HG03565 (cell line): ENCODE results near the gene ZNHIT6.

Source experiments
- ATAC-seq: cut with Tn5 transposase; IDR thresholded peaks from one replicate; pipeline ENCODE4 v1.9.1; 2021; ENCODE audit warnings: mild to moderate bottlenecking, moderate library complexity; ENCODE audit not compliant: unreplicated experiment

Gene ZNHIT6

DNA sequence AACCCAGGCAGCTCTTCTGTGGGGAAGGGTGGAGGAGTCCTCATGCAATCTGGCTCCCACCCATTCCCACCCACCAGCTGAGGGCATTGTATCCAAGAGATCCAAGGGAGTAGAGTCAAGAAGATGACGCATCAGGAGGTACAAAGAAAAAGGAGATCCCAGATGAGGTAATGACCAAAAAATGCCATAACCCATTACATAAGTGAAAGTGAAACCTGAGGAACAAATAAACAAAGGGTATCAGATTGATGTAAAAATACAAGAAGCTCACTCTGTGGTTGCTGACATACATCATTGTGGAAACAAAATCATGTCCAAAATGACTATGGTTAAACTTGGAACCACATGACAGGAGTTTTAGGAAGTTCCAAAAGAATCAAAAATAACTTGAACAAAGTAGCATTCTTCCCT is 85.2 kb downstream of the ZNHIT6 start:
- ATAC-seq = no peak

DNA sequence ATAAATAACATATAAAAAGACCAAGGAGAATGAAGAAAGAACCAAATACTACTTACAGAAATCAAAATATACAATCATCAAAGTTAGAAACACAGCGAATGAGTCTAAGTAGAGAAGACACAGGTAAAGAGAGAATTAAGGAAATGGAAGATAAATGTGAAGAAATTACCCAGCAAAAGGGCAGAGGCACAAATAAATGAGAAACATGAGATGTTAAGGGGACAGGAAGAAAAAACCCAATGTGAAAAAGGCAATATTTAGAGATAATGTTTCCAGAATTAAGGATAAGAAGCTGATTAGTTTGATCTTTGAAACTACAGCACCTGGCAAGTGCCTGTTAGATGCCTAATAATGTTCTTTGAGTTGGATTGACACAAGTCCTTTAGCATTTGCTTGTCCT is 86.8 kb downstream of the ZNHIT6 start:
- no peak for ATAC-seq

DNA sequence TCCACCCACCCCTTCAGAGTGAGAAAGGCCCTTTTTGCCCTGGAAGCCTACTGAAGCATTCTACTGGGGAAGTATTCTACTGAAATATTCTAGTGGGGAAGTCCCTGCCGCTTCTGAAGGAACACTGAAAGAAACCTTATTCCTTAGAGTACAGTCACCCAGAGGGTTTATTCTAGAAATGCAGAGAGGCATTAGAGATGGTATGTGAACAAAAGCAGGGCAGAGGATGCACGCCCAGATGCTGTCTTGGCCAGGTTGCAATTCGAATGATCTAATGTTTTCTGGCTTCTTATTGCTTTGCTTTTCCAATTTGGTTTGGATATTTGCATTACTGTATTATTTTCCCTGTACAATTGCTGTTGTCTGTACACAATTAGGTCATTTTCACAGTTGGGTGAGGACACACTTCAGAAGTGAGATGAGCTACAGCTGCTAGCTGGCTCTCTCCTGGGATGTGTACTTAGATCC is 90.6 kb downstream of the ZNHIT6 start:
- ATAC-seq = peak; percentile 31

DNA sequence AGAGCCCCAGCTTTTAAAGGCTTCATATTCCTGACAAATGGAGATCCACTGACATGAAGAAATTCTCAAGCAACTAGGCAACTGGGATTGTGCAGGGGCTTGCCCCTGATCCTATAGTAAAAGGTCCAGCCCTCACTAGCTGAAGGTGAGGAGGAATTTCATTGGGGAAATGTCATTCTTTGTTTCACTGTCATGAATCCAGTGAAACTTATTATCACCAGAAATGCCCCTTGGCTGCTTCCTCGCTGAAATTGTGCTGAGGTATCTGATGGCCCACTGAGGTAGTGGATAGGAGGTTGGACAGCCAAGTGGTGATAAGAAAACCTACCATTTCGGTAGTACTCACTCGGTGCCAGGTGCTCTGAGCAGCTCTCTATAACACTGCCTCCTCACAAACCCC is 91.5 kb downstream of the ZNHIT6 start:
- no peak for ATAC-seq

DNA sequence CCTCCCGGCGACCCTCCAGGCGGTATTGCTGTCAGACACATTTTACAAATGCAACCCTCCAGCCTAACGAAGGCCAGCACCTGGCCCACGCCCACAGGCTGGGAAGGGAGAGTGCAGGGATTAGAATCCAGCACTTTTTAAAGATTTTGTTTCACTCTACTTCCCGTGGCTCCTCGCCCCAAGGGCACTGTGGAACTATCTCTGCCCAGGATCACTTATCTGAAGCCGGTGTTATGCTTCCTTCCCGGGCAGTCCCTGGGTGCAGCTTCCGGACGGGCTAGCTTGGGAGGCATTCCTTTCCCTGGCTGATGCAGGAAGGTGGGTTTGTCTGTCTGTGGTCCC is 91.9 kb downstream of the ZNHIT6 start:
- no peak for ATAC-seq

DNA sequence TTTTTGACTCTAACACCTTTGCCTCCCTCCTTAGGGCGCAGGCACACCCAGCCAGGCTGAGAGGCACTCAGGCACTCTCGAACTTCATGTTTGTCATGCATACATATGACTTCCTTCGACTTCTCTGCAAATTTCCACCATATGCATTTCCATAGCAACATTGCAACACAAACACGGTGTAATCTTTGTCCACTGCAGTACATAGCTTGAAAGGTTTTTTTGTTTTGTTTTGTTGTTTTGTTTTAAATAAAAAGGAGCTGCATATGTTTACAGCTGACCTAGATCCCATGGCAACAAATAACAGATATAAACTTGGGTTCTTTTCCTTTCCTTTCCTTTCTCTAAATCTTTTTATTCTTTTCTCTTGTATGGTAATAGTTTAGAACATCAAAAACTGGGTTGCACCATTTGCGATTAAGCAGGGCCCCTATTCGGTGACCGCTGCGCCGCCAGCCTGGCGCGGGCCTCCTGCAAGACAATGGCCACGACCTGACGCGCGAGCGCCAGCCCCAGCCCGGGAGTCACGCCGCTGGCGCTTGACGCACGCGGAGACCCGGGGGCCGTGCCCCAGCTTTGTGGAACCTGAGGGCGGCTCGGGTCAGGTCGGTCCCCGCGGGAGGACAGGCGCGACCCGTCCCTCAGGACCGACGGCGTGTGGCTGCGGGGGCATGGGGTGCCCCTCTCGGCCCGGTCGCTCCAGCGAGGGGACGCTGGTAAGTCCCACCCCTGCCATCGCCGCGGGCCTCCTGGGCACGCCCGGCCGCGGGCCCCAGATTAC is 92.5 kb downstream of the ZNHIT6 start:
- no peak for ATAC-seq

DNA sequence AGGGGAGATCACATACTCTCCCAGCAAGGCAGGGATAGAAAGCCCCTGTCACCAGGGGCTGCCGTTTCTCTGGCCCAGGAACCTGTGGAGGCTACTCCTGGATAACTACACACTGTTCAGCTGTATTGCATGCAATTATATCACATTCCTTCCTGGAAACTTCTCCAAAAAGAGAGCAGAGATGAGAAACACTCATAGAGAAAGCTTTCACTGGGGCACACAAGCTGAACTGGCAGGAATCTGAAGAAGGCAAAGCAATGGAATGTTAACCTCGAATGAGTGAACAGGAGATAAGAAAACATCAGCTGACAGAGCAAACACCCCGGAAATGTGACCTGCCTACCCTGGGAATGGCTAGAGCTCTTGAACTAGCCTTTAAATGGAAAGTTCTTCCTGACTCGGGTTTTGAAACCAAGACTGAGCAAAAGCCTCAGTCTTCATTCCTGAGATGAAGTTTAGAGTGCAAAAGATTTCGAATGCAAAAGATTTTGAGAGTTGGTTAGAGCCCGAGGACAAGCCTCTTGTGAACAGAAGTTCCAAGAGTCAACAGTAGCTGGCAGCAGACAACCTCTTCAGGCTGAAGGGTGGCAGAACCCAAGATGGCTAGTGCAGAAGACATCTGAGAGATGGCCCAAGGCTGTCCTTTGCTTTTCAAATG is 95.4 kb downstream of the ZNHIT6 start:
- ATAC-seq = no peak

DNA sequence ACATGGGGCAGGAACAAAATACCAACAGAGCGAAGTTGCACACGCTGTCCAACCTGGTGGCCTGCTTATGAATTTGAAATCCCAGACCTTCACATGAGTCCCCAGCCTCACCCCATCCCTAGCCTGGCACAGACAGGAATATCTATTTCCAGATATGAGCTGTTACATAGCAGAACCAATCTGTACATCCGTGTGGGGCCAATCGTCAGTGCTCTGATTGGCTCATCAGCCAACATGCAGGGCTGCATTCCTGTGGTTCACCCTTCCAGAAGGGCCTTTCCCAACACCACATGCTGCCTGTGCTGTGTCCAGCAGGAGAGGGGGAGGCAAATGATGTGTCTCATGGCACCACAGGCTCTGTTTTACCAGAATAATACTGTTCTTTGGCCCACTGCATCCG is 96.4 kb downstream of the ZNHIT6 start:
- ATAC-seq = no peak

DNA sequence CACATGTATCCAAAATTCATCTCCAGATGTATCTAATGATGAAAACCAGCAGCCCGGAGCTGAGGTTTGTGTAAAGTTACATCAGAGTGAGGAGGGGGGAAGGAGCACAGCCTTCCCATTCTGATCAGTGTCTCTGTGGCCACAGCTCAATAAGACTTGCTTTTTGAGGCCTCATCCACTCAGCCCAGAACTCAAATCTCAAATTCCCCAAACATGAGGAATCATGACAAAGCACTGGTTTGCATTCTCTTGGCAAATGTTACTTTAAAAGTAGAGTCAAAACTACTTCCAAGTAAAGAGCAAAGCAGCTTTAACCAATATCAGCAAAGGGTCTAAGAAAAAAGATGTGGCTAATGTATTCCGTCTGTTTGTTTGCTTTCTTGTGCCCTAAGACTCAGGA is 96.8 kb downstream of the ZNHIT6 start:
- no peak for ATAC-seq

DNA sequence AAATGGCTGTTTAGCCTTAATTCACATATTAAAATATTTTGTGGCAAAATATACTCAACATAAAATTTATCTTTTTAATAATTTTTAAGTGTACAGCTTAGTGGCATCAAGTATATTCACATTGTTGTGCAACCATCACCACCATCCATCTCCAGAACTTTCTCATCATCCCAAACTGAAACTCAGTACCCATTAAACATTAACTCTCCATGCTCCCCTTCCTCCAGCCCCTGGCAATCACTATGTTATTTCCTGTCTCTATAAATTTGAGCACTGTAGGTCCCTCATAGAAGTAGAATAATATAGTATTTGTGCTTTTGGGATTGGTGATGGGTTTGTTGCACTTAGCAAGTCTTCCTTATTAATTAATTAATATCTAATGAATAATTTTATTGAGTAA is 98.3 kb downstream of the ZNHIT6 start:
- no peak for ATAC-seq

GRCh38 chr1:85608851-85609250 is 99.4 kb downstream of the ZNHIT6 start:
- no peak for ATAC-seq

- no peak for ATAC-seq
Measured at GRCh38 chr1:85607921-85608265, 100.3 kb downstream of the ZNHIT6 start.

DNA sequence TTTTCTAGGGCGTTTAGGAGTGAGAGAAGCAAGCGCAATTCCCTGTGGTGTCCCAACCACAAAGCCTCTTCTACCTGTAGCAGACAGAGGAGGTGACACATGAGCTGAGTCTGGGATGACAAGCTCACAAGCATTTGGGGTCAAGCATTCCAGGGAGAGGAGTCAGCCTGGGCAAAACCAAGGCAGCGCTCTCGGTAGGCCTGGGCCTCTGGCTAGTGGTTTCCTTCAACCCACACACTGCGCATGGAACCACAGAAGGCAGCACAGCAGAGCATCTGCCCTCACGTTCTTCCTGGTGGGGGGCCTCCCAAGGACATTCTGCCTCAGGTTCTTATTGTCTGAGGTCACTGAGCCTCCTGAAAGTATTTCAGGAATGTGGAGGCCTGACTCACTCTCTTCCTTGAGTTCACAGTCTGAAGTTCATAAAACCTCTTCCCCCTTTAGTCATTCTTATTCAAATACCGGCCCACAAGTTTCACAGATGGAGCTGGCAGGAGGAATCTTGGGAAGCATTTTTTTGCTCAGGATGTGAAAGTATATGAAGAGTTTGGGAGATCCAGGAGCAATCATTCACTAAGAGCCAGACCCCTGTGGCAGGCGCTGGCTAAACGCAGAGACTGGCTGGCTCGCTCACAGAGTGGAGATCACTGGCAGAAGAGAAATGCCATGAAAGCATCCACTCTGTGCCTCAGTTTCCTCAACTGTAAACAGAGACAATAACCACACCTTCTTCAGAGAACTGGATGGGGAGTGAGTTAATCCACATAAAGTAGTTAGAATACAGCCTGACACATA is 100.9 kb downstream of the ZNHIT6 start:
- no peak for ATAC-seq

GRCh38 chr1:85606414-85606800 is 101.8 kb downstream of the ZNHIT6 start:
- ATAC-seq = no peak

GRCh38 chr1:85605484-85606413 is 102.5 kb downstream of the ZNHIT6 start:
- ATAC-seq = no peak

DNA sequence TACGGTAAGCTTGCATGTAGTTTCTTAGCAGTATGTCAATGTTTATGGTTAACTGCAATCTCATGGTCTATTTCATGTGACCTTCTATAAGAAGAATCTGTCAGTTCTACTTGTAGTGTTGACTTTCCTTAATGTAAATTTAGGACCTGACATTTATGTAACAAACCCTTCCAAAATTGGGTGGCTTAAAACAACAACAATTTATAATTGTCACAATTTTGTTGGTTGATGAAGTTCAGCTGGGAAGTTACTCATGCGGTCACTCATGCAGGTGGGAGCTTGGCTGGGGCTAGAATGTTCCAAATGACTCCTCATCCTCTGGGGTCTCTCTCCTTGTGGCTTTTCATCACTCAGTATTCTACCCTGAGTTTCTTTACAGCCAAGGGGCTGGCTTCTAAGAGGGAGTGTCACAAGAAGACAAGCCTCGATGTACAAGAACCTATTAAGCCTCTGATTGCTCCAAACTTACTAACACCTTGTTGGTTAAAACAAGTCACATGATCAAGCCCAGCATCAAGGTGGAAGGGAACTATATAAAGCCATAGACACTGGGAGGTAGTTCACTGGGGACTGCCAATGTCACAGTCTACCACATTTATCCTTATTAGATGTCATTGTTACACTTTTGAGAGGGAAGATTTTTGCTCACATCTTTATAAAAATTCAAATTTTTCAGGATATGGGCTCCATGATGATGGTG is 103.8 kb downstream of the ZNHIT6 start:
- no peak for ATAC-seq

DNA sequence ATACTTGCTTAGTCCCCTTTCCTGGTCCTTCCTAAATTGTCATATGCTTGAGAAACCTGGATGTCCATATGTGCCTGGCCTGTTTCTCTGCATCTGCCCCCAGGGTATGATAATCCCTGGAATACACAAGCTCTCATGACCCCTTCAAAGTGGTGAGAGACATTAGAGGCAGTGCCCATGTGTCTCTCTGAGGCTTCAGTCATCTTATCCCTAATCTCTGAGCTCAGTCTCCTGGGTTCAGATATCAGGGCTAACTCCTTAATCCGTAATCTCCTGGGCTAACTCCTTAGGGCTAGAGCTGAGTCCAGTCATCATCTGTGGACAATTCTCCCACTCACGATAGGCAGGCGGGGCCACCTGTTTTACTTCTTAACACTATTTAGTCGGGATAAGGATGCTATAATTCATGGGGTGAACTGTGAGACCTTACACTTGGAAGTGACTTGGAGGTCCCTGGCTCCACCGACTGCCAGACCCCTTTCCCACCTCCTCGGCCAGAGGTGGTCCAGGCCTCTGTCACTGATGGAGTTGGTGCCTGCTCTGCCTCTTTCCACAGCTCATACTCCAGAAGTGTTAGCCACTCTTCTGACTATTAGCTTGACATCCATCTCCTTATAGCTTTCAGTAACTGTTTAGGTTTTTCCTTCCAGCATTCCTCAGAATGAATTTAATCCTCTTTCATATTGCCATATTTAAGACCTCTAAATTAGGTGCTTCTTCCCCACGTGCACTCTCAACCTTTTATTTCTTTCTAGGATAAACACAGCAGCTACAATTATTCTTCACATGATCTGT is 105.0 kb downstream of the ZNHIT6 start:
- no peak for ATAC-seq

DNA sequence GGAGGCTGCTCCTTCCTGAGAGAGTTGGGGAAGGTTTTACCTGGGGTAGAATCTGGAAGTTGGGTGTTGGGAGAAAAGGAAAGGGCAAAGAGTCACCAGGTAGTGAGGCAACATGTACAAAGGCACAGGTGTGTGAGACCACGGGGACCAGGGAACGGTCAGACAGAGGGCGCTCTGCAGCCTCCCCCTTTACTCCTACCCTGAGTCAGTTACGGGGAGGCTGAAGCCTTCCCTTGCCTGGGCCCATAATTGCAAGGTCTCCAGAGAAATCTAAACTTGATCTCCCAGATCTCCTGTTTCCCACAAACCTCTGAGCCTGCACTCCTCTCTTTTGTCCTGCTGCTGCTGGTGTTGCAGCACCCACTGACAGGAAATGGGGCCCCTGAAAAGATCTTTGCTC is 105.7 kb downstream of the ZNHIT6 start:
- ATAC-seq = no peak

DNA sequence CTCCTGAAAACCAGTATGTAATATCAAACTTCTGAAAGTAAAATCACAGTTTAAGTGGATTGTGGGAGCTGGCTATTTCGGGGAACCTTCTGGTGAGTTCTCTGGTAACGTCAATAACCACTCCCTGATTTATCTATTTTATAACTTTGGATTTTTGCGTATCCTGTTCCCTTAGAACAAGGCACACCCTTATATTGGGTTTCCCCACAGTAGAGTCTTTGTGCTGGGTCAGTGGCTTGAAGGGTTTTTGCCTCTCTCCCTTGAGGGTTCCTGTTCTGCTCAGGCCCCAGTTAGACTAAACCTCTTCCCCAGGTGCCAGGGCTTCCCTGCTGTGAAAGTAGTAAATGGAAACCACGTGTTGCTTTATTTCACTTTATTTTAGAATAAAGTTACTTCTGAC is 106.3 kb downstream of the ZNHIT6 start:
- no peak for ATAC-seq

DNA sequence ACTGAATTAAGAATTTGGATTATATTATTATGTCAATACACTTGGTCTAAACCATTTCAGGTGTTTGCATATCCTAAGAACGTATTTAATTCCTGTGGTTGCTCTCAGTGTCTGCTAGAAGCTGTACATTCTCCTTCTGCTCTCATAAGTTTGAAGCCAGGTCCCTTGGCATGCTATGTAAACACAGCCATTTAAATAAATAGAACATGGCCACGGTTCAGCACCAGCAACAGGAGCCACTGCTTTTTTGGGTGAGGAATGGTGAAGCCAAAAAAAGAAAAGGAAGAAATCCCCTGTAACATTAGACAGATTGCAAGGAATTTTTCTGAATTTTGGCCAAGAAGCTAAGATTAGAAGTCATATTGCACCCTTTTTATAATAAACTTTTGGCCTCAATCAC is 108.6 kb downstream of the ZNHIT6 start:
- ATAC-seq = no peak
